Fibroblast of skin of left quadriceps (primary cell): ENCODE measurements around the gene SBF2.
A peak's percentile ranks its signal among the peaks of the same experiment; 100 is the strongest.
"Not testable (repeated sequence)": the region's sequence is repeated elsewhere in the genome, so short reads cannot be mapped to it uniquely, and the experiment has no call there.

ENCODE experiments used
- DNase-seq, 2 experiments: peaks; one replicate each; pipeline ENCODE4 v3.0.0-alpha.2; 2013; ENCODE audit warnings: low read depth in 2 of 2

SBF2 gene

GRCh38 chr11:10117709-10118351, 176.2 kb downstream of the SBF2 start:
- DNase-seq, result peak; percentile 84 to 88

DNA sequence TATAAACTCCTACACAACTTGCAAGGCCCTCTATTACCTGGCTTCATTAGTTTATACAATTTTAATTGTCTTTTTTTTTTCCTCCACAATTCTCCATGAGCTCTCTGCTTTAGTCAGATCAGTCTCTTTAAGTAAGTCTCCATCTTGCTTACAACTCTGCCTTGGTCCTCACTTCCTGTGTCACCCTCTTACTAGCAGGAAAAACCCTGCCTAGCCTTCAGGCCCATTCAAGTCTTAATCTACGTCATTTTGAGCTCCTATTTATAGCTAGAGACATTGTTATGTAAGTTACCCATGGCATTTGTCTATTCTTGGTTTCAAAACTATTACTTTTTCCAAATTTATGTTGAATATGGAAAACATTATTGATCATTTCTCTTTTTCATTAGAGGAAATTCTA, 177.4 kb downstream of the SBF2 start:
- DNase-seq, result no peak

- no peak for DNase-seq
Observed at GRCh38 chr11:10114593-10115404, 179.2 kb downstream of the SBF2 start.

- no peak for DNase-seq
Observed at GRCh38 chr11:10113852-10114251, 180.2 kb downstream of the SBF2 start.

- peak; percentile 94 to 95 for DNase-seq
Observed at GRCh38 chr11:10109806-10110205, 184.2 kb downstream of the SBF2 start.

DNA sequence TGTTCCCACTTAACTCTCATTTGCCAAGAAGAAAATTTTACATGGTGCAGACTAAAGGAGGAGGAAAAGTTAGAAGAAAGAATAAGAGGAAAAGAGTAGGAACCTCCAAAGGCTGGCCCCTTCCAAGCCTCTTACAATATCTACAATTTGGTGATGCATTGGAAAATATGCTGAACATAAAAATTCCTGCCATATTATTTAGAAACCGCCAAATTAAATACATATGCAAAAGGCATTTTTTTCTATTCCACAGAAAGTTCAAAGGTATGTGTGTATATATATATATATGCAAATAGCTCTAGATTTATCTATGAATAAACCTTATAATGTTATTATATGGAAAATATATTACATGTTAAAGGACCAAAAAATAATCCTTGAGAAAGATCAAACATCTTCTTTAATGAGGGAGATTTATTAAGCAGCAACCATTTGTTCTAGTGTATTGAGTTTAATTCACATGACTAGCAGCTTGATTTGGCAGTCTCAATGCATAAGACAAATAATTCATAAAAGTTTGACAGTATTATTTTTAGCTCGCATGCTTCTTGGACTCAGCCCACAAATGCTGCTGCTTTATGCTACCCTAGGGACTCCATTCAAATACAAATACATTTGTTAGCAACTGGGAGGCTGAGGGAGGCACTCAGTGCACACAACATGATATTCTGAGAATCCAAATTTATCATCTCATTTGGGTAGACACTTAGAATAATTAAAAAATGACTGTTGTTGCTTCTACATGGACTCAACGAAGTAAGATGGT, 184.9 kb downstream of the SBF2 start:
- DNase-seq, result peak; percentile 88 to 91

DNA sequence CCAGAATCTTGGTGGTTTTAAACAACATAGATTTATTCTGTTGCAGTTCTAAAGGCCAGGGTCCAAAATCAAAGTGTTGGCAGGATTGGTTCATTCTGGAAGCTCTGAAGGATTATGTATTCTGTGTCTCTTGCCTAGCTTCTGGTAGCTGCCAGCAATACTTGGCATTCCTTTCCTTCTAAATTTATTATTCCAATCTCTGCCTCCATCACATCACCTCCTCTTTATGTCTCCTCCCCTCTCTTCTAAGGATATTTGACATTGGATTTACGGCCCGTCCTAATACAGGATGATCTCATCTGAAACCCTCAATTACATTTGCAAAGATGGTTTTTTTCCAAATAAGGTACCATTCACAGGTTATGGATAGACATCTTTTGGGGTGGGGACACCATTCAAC, 186.5 kb downstream of the SBF2 start:
- DNase-seq, result no peak

GRCh38 chr11:10097615-10098014, 196.4 kb downstream of the SBF2 start:
- DNase-seq, result no peak

DNA sequence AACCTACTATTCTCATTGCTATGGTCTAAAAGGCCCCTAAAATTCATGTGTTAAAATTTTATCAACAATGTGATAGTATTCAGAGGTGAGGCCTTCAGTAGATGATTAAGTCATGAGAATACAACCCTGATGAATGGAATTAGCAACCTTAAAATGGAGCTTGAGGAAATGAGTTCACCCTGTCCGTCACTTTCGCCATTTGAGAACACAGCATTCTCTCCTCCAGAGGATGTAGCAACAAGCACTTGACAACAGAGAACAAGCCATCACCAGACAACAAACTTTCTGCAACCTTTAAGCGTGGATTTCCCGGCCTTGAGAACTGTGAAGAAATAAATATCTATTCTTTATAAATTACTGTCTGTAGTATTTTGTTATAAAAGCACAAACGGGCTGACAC, 197.0 kb downstream of the SBF2 start:
- no peak for DNase-seq

- DNase-seq, result no peak
Observed at GRCh38 chr11:10095412-10096208, 198.4 kb downstream of the SBF2 start.

- no peak for DNase-seq
Observed at GRCh38 chr11:10092426-10092825, 201.6 kb downstream of the SBF2 start.

DNA sequence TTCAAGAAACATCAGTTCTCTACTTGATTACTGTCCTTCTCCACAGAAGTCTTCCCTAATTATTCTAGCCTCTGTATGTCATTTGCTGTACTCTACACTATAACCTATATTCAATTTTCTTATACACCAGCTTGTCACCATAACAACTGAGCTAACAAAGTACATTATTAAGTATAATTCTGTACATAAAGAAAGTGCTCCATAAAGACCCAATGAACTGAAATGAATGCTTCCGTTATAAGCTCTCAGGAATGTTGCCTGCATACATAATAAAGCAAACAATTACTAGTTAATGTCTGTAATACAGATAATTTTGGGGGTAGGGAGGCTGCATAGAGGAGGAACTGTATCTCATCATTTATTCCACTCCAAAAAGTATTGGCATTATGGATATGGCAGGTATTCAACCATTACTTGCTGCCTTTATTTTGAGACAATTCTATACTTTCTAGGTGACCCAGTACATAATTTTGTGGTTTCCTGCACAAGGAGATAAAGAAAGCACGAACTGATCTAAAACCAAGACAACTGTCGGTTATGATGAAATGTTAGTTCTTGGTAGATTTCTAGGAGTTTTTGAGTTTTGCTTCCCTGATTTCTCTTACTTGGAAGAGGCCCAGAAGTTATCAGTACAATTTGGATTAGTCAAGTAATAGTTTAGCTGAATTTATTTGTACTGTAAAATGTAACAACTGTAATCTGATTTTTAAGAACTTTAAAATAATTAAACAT, 202.5 kb downstream of the SBF2 start:
- no peak for DNase-seq

DNA sequence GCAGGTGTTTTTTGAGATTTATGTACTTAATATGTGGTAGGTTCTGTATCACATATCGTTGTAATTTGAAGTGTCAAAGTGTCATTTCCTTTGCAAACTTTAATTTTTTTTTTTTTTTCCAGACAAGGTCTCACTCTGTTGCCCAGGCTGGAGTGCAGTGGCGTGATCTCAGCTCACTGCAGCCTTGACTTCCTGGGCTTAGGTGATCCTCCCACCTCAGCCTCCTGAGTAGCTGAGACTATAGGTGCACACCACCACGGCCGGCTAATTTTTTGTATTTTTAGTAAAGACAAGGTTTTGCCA, 206.1 kb downstream of the SBF2 start:
- DNase-seq, result not testable (repeated sequence)

GRCh38 chr11:10087186-10087922, 206.7 kb downstream of the SBF2 start:
- DNase-seq, result no peak

DNA sequence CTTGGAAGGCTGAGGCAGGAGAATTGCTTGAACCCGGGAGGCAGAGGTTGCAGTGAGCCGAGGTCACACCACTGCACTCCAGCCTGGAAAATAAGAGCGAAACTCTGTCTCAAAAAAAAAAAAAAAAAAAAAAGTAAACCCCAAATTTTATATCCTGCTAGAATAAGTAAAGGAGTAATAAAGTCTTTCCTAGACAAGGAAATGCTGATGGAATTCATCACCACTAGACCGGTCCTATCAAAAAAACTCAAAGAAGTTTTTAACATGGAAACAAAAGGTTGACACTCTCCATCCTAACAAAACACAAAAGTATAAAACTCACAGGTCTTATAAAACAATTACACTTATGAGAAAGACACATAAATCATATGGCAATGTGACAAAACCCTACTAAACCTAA, 213.9 kb downstream of the SBF2 start:
- DNase-seq, result no peak

GRCh38 chr11:10076458-10077141, 217.4 kb downstream of the SBF2 start:
- DNase-seq, result peak in 1 of 2 experiments; percentile 13

- DNase-seq, result no peak
Observed at GRCh38 chr11:10075141-10075540, 218.9 kb downstream of the SBF2 start.

GRCh38 chr11:10072841-10073240, 221.2 kb downstream of the SBF2 start:
- DNase-seq, result no peak

GRCh38 chr11:10072142-10072541, 221.9 kb downstream of the SBF2 start:
- DNase-seq, result no peak
